ENCODE data around the gene SRL.
"Not testable (repeated sequence)": the region's sequence is repeated elsewhere in the genome, so short reads cannot be mapped to it uniquely, and the experiment has no call there.

Gene SRL

DNA sequence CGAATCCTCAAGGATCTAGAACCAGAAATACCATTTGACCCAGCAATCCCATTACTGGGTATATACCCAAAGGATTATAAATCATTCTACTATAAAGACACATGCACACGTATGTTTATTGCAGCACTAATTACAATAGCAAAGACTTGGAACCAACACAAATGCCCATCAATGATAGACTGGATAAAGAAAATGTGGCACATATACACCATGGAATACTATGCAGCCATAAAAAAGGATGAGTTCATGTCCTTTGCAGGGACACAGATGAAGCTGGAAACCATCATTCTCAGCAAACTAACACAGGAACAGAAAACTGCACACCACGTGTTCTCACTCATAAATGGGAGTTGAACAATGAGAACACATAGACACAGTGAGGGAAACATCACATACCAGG, 85.4 kb downstream of the SRL start:
- DNase-seq = not testable (repeated sequence)

DNA sequence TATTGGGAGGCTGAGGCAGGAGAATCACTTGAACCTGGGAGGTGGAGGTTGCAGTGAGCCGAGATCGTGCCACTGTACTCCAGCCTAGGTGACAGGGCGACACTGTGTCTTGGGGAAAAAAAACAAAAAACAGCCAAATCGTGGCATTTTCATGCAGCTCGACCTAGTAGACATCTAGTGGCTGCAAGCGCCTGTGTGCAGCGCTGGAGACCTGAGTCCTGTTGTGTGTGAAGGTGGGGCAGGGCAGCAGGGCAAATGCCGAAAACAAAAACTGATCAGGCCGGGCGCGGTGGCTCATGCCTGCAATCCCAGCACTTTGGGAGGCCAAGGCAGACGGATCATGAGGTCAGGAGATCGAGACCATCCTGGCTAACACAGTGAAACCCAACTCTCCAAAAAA, 88.5 kb downstream of the SRL start:
- not testable (repeated sequence) for DNase-seq

DNA sequence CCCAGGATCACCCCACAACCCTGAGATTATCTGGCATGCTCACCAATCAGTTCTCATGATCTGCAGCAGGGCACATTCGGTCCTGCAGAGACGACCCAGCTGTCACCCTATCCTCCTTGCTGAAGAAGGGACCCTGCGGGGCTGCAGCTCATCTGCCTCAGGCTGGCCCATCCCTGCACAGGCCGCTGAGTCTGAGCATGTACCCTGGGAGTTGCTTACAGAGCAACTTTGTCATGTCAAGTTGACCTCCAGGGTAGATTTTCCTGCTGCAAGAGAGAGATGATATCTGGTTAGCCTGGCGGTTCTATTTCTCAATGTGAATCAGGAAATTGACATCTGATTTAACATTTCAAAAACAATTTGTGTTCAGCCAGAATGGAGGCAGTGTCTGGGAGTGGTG, 89.6 kb downstream of the SRL start:
- no peak for DNase-seq

DNA sequence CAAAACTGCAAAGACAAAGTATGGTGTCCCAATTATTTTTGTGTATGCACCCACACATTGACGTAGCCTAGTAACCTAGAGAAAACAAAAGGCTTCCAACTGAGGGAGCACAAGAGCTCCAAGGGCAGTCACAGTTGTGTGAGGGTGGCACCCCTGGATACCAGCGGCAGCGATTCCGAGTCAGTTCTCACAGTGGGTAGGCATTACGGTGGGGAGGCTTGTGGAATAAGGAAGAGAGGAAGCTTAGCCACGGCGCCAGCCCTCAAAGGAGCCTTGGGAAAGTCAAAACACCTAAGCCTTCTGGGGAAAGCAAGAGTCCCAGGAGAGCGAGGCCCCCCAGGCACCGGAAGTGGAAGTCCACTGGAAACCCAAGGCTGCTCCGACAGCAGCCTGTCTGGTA, 94.6 kb downstream of the SRL start:
- no peak for DNase-seq

DNA sequence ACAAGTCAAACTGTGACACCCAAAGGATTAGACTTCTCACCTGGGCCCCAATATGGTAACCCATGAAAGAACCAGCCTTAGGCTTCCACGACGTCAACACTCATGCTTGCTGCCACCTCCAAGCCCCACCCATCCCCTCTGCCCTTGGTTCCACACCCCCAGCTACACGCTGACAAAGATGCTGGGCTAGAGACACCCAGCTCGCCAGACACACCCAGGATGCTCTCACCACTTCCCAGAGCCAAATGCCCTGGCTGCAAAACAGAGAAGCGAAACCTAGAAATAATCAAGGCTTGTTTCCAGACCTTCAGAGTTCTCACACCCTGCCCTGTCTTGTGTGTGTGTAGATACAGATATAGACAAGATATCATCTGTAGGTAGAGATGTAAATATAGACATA, 99.6 kb downstream of the SRL start:
- no peak for DNase-seq

DNA sequence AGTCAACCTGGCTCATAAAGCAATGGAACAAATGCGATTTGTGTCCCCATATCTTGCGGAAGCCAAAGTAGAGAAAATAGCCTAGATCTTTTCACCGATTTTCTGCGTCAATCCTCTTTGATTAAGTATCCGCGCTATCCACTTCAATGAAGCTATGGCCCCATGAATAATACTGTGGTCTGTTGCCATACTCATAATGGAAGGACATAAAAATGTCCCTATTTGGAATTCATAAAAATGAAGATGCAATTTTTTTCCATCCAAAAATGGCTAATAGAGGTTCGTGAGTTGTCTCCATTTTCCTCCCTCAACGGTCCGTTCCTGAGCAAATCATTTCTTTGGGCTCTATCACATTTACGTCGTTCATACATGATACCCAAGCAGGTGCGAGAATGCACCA, 100.3 kb downstream of the SRL start:
- no peak for DNase-seq

DNA sequence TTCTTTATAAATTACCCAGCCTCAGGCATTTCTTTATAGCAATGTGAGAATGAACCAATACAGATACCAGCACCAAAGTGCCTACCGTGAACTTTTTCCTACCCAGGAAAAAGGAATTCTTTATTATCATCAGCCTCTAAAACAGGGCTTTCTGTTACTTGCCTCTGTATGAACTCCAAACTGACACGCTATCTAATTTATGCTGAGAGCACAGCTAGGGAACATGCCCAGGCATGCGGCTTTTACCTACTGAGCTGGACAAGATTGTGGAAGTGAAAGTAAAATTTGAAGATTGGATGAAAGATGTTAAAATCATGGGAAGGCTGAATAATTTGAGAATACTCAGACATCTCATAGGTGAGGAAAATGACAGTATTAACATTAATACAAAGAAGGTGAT, 101.2 kb downstream of the SRL start:
- no peak for DNase-seq

DNA sequence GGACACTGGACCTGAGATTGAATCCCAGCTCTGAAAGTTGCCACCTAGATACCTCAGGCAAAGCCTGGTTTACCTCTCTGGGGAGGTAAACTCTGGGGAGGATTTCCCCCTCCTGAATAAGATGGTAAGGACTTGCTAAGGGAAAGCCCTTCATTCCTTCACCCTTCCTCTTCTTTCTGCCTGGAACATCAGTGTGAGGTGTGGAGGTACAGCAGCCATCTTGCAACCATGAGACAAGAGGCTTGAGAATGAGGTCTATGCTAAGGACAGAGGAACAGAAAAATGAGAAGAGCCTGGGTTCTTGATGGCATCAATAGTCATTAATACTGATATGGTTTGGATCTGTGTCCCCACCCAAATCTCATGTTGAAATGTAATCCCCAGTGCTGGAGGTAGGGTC, 101.9 kb downstream of the SRL start:
- no peak for DNase-seq
